Ectodermal cell (in vitro differentiated cells): Measurements from ENCODE around the gene RBM47.
"Not testable (repeated sequence)": the region's sequence is repeated elsewhere in the genome, so short reads cannot be mapped to it uniquely, and the experiment has no call there.

ENCODE experiments used
- H3K27ac ChIP-seq: 2 replicates; pipeline ENCODE4 v1.7.0; 2013; ENCODE audit warnings: mild to moderate bottlenecking, low read depth, low read length; ENCODE audit not compliant: insufficient read depth, poor library complexity, severe bottlenecking
- H3K27me3 ChIP-seq: 2 replicates; pipeline ENCODE4 v1.7.0; 2013; ENCODE audit warnings: mild to moderate bottlenecking, low read length; ENCODE audit not compliant: insufficient read depth, control insufficient read depth, poor library complexity, severe bottlenecking
- H3K36me3 ChIP-seq: one replicate; pipeline ENCODE4 v1.7.0; 2013; ENCODE audit warnings: low read length; ENCODE audit not compliant: control insufficient read depth, insufficient read depth
- H3K4me1 ChIP-seq: one replicate; pipeline ENCODE4 v1.7.0; 2013; ENCODE audit warnings: low read length; ENCODE audit not compliant: control insufficient read depth, insufficient read depth
- H3K4me3 ChIP-seq: 2 replicates; pipeline ENCODE4 v1.7.0; 2013; ENCODE audit warnings: low read depth, low read length, control low read depth; ENCODE audit not compliant: insufficient read depth
- H3K9me3 ChIP-seq: 2 replicates; pipeline ENCODE4 v1.7.0; 2013; ENCODE audit warnings: mild to moderate bottlenecking, low read length, moderate library complexity; ENCODE audit not compliant: control insufficient read depth
- WGBS, 2 experiments: methylation state at CpG; one replicate each; pipeline ENCODE4 v1.1.7; 2013; ENCODE audit warnings: missing lambda C conversion rate in 2 of 2; 5-methylcytosine and 5-hydroxymethylcytosine counted together

The RBM47 gene

GRCh38 chr4:40553995-40554394 is 75.7 kb downstream of the RBM47 start:
- H3K27me3 ChIP-seq = no peaks in the 10 kb centered on the region
- no peak overlapping the region for H3K27ac ChIP-seq
- H3K4me1 ChIP-seq = no peaks in the 10 kb centered on the region
- H3K9me3 ChIP-seq = no peaks in the 10 kb centered on the region
- H3K36me3 ChIP-seq = no peaks in the 10 kb centered on the region
- H3K4me3 ChIP-seq = no peak overlapping the region
- WGBS, 2 experiments = 86 to 88% methylated on average over 10 of the region's 10 CpGs

DNA sequence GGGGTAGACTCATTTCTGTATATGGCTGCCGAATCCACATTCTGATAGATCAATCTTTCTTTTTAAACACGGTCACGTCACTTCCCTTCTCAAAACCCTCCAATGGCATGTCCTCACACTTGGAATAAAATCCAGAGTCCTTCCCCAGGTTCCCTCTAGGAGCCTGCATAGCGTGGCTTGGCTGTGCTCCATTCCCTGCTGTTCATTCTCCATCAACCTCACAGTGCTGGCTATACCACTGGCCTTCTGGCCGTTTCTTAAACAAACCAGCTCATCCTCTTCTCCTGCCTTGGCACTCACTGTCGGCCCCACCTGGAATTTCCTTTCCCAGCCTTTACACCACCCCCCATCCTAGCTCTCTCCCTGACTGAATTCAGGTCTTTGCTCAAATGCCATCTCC is 77.1 kb downstream of the RBM47 start:
- Histone ChIP-seq H3K9me3 (no peaks in the 10 kb centered on the region), H3K36me3 (no peaks in the 10 kb centered on the region), H3K27me3 (no peaks in the 10 kb centered on the region), H3K4me1 (no peaks in the 10 kb centered on the region), H3K27ac (no peak overlapping the region), H3K4me3 (no peak overlapping the region)
- 68 to 72% methylated on average over 6 of the region's 6 CpGs for WGBS, 2 experiments

DNA sequence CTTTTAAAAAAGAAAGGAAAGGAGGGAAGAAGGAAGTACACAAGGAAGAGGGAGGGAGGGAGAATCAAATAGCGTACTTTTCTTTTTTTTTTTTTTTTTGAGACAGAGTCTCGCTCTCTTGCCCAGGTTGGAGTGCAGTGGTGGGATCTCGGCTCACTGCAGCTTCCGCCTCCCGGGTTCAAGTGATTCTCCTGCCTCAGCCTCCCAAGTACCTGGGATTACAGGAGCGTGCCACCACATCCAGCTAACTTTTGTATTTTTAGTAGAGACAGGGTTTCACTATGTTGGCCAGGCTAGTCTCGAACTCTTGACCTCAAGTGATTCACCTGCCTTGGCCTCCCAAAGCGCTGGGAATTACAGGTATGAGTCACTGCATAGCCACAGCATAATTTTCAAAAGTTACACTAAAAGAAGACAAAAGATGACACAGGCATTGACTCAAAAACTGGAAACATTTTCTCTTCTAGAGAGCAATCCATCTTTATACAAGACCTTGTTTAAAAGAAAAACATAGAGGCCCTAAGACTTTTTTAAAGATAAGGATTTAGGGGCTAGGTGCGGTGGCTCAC is 78.0 kb downstream of the RBM47 start:
- WGBS, 2 experiments = 92 to 93% methylated on average over 9 of the region's 9 CpGs

DNA sequence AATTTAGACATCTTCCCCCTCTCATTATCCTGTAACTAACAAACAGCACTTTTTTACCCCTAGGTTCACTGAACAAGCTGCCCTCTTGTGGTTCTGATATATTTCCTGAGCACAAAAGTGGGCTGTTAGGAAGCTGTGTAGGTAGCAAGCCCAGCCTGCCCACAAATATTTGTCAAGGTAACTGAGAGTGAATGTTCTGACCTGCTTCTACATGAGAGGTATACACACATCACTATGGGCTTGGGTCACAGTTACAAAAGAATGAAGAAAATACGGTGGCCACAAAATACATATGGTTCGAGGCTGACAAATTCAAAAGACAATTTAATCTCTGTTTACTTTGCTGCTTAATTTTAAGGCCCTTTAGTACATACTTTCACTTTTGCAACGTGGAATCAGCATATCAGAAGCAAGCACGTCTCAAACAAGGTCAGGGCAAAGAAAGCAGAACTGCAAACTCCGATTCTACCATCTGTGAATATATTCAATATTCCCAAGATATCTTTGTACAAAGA is 78.7 kb downstream of the RBM47 start:
- Histone ChIP-seq H3K27ac (no peak overlapping the region), H3K27me3 (no peaks in the 10 kb centered on the region), H3K4me1 (no peaks in the 10 kb centered on the region), H3K36me3 (no peaks in the 10 kb centered on the region), H3K9me3 (no peaks in the 10 kb centered on the region), H3K4me3 (no peak overlapping the region)
- 83 to 86% methylated on average over 5 of the region's 5 CpGs for WGBS, 2 experiments

More for the DNA sequence above, 78.0 kb downstream of the RBM47 start:
- not testable (repeated sequence) for H3K27ac ChIP-seq, H3K27me3 ChIP-seq, H3K9me3 ChIP-seq, H3K36me3 ChIP-seq, H3K4me1 ChIP-seq, H3K4me3 ChIP-seq

DNA sequence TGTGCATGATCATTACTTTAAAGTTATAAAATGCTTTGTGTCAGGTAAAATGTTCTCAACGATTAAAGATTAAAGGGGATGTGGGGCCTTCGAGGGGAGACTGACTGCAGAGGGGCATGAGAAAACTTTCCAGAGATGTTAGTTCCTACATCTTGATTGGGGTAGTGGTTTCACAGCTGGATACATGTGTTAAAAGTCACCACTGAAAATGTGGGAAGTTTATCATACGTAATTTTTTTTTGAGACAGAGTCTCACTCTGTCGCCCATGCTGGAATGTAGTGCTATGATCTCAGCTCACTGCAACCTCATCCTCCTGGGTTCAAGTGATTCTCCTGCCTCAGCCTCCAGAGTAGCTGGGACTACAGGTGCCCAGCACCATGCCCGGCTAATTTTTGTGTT is 79.5 kb downstream of the RBM47 start:
- H3K4me3 ChIP-seq = no peak overlapping the region
- no peaks in the 10 kb centered on the region for H3K9me3 ChIP-seq
- WGBS, 2 experiments = 93 to 94% methylated on average over 5 of the region's 5 CpGs
- H3K4me1 ChIP-seq = no peaks in the 10 kb centered on the region
- no peak overlapping the region for H3K27ac ChIP-seq
- H3K36me3 ChIP-seq = no peaks in the 10 kb centered on the region
- no peaks in the 10 kb centered on the region for H3K27me3 ChIP-seq

DNA sequence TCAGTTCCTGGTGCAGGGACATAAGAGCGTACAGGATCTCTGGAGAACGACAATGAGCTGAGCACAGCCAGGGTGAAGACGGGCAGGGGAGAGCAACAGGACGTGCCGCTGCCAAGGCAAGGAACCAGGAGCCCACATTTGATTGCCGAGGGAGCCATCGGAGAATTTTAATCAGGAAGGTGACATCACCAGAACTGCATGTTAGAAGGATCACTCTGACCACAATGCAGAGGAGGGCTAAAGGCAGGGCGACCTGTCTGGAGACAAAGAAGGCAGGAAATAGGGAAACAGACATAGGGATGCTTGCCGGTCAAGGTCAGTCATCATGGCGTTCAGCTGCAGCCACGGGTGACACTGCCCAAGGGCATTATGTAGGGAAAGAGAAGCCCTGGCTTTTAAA is 81.4 kb downstream of the RBM47 start:
- H3K36me3 ChIP-seq = no peaks in the 10 kb centered on the region
- no peak overlapping the region for H3K27ac ChIP-seq
- no peaks in the 10 kb centered on the region for H3K27me3 ChIP-seq
- H3K4me3 ChIP-seq = no peak overlapping the region
- no peaks in the 10 kb centered on the region for H3K9me3 ChIP-seq
- no peaks in the 10 kb centered on the region for H3K4me1 ChIP-seq
- WGBS, 2 experiments = 92% methylated on average over 11 of the region's 11 CpGs

GRCh38 chr4:40547789-40548132 is 81.9 kb downstream of the RBM47 start:
- Histone ChIP-seq H3K4me3 (no peak overlapping the region), H3K27me3 (no peaks in the 10 kb centered on the region), H3K36me3 (no peaks in the 10 kb centered on the region), H3K4me1 (no peaks in the 10 kb centered on the region), H3K9me3 (no peaks in the 10 kb centered on the region), H3K27ac (no peak overlapping the region)
- 90 to 94% methylated on average over 2 of the region's 2 CpGs for WGBS, 2 experiments

GRCh38 chr4:40546969-40547788 is 82.5 kb downstream of the RBM47 start:
- Histone ChIP-seq H3K36me3 (no peaks in the 10 kb centered on the region), H3K27ac (no peak overlapping the region), H3K27me3 (no peaks in the 10 kb centered on the region), H3K4me1 (no peaks in the 10 kb centered on the region), H3K4me3 (no peak overlapping the region), H3K9me3 (no peaks in the 10 kb centered on the region)
- WGBS, 2 experiments = 96 to 98% methylated on average over 3 of the region's 4 CpGs

DNA sequence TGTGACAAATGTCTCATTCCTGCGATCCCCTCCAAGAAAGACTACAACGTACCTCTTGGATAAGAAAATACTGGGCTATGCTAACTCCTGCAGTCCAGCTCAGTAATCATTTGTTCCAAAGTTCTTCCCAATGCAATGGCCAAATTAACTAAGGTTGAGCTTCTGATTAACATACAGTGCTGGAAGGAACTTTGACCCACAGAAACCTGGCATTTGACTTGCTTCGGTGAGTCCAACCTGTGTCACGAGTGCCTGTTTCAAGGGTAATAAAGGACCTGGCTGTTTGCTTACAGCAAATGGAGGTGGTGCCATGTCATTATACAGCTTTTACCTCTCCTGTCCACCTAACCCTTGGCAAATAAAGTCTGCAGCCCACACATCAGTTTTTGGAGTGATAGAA is 83.2 kb downstream of the RBM47 start:
- Histone ChIP-seq H3K27me3 (no peaks in the 10 kb centered on the region), H3K4me1 (no peaks in the 10 kb centered on the region), H3K4me3 (no peak overlapping the region), H3K27ac (no peak overlapping the region), H3K36me3 (no peaks in the 10 kb centered on the region), H3K9me3 (no peaks in the 10 kb centered on the region)
- WGBS, 2 experiments = 93 to 96% methylated on average over 4 of the region's 4 CpGs

DNA sequence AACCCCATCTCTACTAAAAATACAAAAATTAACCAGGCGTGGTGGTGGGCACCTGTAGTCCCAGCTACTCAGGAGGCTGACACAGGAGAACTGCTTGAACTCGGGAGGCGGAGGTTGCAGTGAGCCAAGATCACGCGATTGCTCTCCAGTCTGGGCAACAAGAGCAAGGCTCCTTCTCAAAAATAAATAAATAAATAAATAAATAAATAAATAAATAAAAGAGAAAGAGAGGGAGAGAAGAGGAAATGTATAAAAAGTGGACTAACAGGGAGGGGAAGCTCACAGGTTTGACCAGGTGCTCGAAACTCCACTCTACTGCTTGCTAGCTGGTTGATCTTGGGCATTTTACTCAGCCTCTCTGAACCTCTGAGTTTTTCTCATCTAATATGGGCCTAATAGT is 84.2 kb downstream of the RBM47 start:
- not testable (repeated sequence) for H3K27me3 ChIP-seq, H3K9me3 ChIP-seq, H3K27ac ChIP-seq, H3K4me1 ChIP-seq, H3K36me3 ChIP-seq, H3K4me3 ChIP-seq
- WGBS, 2 experiments = 96% methylated on average over 4 to 6 of the region's 6 CpGs
